Fibroblast of skin of scalp (primary cell): ENCODE data around the gene HEPHL1.
"Not testable (repeated sequence)": the region's sequence is repeated elsewhere in the genome, so short reads cannot be mapped to it uniquely, and the experiment has no call there.

ENCODE experiments used
- DNase-seq: peaks from one replicate; pipeline ENCODE4 v3.0.0-alpha.2; 2013

Gene HEPHL1

GRCh38 chr11:94153320-94153719 is 132.2 kb downstream of the HEPHL1 start:
- DNase-seq, result no peak

GRCh38 chr11:94154095-94154856 is 133.1 kb downstream of the HEPHL1 start:
- DNase-seq, result no peak

DNA sequence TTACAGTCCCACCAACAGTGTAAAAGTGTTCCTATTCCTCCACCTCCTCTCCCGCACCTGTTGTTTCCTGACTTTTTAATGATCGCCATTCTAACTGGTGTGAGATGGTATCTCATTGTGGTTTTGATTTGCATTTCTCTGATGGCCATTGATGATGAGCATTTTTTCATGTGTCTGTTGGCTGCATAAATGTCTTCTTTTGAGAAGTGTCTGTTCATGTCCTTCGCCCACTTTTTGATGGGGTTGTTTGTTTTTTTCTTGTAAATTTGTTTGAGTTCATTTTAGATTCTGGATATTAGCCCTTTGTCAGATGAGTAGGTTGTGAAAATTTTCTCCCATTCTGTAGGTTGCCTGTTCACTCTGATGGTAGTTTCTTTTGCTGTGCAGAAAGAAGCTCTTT is 136.2 kb downstream of the HEPHL1 start:
- DNase-seq, result not testable (repeated sequence)
